ENCODE results near the gene WAC.
A peak's percentile ranks its signal among the peaks of the same experiment; 100 is the strongest.

WAC gene

GRCh38 chr10:28540145-28540544 is 7.2 kb downstream of the WAC start:
- H3K4me3 Mint-ChIP-seq = peak overlapping the region in 1 of 2 donors; percentile 12
- H3K27ac Mint-ChIP-seq = no peak overlapping the region
- no peaks in the 10 kb centered on the region for H3K27me3 Mint-ChIP-seq
- no peak for ATAC-seq (replicated peaks)
- peaks cover 42 to 68% of the 10 kb centered on the region in 2 donors for H3K4me1 Mint-ChIP-seq (ENCODE audit: low read depth in 2 of 2)
- no peak for DNase-seq
- no peaks in the 10 kb centered on the region for H3K9me3 Mint-ChIP-seq
- H3K36me3 Mint-ChIP-seq (ENCODE audit: insufficient read depth) = peaks cover 93% of the 10 kb centered on the region

GRCh38 chr10:28541717-28542365 is 8.9 kb downstream of the WAC start:
- Mint-ChIP-seq H3K9me3 (no peaks in the 10 kb centered on the region), H3K4me3 (peak overlapping the region in 1 of 2 donors; percentile 25), H3K27me3 (no peaks in the 10 kb centered on the region), H3K36me3 (ENCODE audit: insufficient read depth) (peaks cover 89% of the 10 kb centered on the region), H3K27ac (peak overlapping the region in 1 of 2 donors; percentile 4), H3K4me1 (ENCODE audit: low read depth in 2 of 2) (peaks cover 40 to 64% of the 10 kb centered on the region in 2 donors)
- ATAC-seq (replicated peaks) (no peak), DNase-seq (no peak)

DNA sequence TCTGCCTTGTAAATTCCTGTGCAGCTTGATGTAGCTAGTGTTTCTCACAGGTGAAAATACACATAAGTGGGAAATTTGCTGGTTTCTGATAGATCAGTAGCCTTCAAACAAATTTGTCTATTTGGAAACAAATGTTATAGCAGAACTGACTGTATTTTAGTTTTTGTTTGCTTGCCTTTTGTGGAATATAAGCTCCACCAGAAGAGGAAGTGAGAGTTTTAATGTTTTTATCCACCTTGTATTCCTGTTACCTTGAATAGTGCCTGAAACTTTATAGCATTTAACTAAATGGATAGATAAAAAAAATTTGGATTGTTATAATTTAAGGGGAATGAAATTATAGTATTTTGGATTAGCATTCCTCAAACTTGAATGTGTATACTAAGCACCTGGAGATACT is 9.8 kb downstream of the WAC start:
- no peak overlapping the region for H3K27ac Mint-ChIP-seq
- no peak for DNase-seq
- no peaks in the 10 kb centered on the region for H3K27me3 Mint-ChIP-seq
- peaks cover 89% of the 10 kb centered on the region for H3K36me3 Mint-ChIP-seq (ENCODE audit: insufficient read depth)
- H3K4me3 Mint-ChIP-seq = no peak overlapping the region
- peaks cover 32 to 55% of the 10 kb centered on the region in 2 donors for H3K4me1 Mint-ChIP-seq (ENCODE audit: low read depth in 2 of 2)
- no peak for ATAC-seq (replicated peaks)
- H3K9me3 Mint-ChIP-seq = no peaks in the 10 kb centered on the region

DNA sequence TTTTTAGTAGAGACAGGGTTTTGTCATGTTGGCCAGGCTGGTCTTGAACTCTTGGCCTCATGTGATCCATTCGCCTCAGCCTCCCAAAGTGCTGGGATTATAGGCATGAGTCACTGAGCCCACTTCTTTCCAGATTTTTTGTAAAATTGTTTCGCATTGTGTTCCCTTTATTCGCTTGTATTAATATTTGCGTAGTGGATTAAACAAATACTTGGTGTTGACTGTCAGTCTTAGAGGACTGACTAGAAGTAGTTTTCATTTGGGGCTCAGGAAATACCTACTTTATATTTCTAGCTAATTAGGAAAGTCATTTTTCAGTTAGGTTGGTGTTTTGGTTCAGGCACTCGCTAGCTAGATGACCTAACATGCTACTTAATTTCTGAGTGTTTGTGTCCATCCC is 11.1 kb downstream of the WAC start:
- H3K36me3 Mint-ChIP-seq (ENCODE audit: insufficient read depth) = peaks cover 89% of the 10 kb centered on the region
- H3K4me1 Mint-ChIP-seq (ENCODE audit: low read depth in 2 of 2) = peaks cover 38 to 57% of the 10 kb centered on the region in 2 donors
- peak overlapping the region; percentile 32 to 53 for H3K27ac Mint-ChIP-seq
- H3K4me3 Mint-ChIP-seq = no peak overlapping the region
- no peaks in the 10 kb centered on the region for H3K27me3 Mint-ChIP-seq
- H3K9me3 Mint-ChIP-seq = no peaks in the 10 kb centered on the region
- no peak for DNase-seq
- ATAC-seq (replicated peaks) = no peak

DNA sequence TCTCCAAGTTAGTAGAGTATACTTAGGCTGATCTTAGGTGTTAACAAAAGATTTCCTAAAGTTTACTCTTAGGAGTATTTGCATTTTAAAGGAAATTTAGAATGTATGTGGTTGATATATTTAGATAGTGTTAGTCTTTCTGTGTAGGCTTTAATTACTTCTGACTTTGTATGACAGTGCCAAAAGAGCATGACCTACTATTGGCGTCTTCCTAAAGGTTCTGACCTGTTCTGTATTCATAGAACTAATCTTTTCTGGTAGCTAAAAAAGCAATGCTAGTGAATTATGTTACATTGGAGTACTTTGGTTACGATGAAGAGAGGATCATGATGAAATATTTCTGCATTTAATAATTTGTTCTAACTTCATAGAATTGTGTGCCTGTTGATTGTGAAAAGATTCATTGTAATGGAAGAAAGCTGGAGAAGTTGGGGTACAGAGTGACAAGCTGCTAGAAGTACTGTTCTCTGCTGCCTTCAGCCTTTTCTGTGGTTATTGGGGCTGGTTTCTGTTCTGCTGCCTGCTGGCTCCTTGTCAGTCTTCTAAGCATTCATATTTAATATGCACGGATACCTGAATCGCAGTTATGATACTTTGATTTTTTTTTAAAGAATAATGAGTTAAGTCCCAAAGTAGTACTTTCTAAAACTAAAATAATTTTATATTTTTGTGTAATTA is 13.2 kb downstream of the WAC start:
- peaks cover 54 to 69% of the 10 kb centered on the region in 2 donors for H3K4me1 Mint-ChIP-seq (ENCODE audit: low read depth in 2 of 2)
- H3K36me3 Mint-ChIP-seq (ENCODE audit: insufficient read depth) = peaks cover 86% of the 10 kb centered on the region
- H3K27ac Mint-ChIP-seq = peak overlapping the region; percentile 36 to 56
- peak; percentile 59 for ATAC-seq (replicated peaks)
- no peaks in the 10 kb centered on the region for H3K27me3 Mint-ChIP-seq
- peak overlapping the region; percentile 33 to 49 for H3K4me3 Mint-ChIP-seq
- H3K9me3 Mint-ChIP-seq = no peaks in the 10 kb centered on the region
- DNase-seq = no peak

DNA sequence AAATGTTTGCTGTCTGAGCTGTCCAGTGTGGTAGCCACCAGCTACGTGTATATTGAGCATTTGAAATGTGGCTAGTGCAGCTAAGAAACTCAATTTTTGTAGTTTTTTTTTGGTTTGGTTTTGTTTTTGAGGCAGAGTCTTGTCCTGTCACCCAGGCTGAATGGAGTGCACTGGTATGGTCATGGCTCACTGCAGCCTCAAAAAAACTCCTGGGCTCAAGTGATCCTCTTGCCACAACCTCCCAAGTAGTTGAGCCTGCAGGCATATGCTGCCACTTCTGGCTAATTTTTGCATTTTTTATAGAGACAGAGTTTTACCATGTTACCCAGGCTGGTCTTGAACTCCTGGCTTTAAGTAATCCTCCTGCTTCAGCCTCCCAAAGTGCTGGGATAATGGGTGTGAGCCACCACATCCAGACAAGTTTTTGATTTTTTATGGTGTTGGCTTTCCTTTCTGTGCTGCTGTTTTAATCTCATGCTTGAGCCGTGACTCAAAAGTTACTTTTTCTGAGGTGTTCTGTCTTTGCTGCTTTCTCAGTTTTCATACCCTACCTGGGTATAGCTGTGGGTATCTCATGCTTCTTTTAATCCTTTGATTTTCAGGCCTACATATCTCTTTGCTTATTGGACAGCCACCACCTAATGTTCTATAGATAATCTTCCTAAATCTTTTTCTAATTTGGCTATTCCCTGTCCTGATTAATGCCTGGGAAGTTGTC is 16.0 kb downstream of the WAC start:
- H3K36me3 Mint-ChIP-seq (ENCODE audit: insufficient read depth) = peaks cover 92% of the 10 kb centered on the region
- H3K4me3 Mint-ChIP-seq = peak overlapping the region; percentile 50 to 56
- no peaks in the 10 kb centered on the region for H3K9me3 Mint-ChIP-seq
- H3K27ac Mint-ChIP-seq = peak overlapping the region; percentile 55 to 61
- DNase-seq = no peak
- H3K27me3 Mint-ChIP-seq = no peaks in the 10 kb centered on the region
- H3K4me1 Mint-ChIP-seq (ENCODE audit: low read depth in 2 of 2) = peaks cover 61 to 67% of the 10 kb centered on the region in 2 donors
- no peak for ATAC-seq (replicated peaks)

- no peaks in the 10 kb centered on the region for H3K27me3 Mint-ChIP-seq
- ATAC-seq (replicated peaks) (no peak), DNase-seq (no peak)
- H3K36me3 Mint-ChIP-seq (ENCODE audit: insufficient read depth) = peaks cover 91% of the 10 kb centered on the region
- H3K4me3 Mint-ChIP-seq = peak overlapping the region; percentile 19 to 56
- peak overlapping the region; percentile 42 to 61 for H3K27ac Mint-ChIP-seq
- H3K9me3 Mint-ChIP-seq = no peaks in the 10 kb centered on the region
- H3K4me1 Mint-ChIP-seq (ENCODE audit: low read depth in 2 of 2) = peaks cover 70 to 79% of the 10 kb centered on the region in 2 donors
Observed at GRCh38 chr10:28551086-28551485, 18.2 kb downstream of the WAC start.

- peaks cover 86% of the 10 kb centered on the region for H3K36me3 Mint-ChIP-seq (ENCODE audit: insufficient read depth)
- ATAC-seq (replicated peaks) (no peak), DNase-seq (no peak)
- H3K27ac Mint-ChIP-seq = peak overlapping the region in 1 of 2 donors; percentile 61
- no peaks in the 10 kb centered on the region for H3K27me3 Mint-ChIP-seq
- H3K4me1 Mint-ChIP-seq (ENCODE audit: low read depth in 2 of 2) = peaks cover 73 to 86% of the 10 kb centered on the region in 2 donors
- peak overlapping the region in 1 of 2 donors; percentile 56 for H3K4me3 Mint-ChIP-seq
- H3K9me3 Mint-ChIP-seq = no peaks in the 10 kb centered on the region
Observed at GRCh38 chr10:28552775-28553174, 19.9 kb downstream of the WAC start.

DNA sequence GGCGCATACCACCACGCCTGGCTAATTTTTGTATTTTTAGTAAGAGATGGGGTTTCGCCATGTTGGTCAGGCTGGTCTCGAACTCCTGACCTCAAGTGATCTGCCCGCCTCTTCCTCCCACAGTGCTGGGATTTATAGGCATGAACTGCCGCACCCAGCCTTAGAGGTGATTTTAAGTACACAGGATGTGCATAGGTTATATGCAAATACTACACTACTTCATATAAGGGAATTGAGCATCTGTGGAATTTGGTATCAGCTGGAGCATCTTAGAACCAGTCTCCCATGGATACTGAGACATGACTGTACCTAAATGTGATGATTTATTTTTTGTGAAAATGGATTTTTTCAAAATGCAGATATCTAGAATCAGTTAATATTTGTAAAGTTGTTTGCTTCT is 21.1 kb downstream of the WAC start:
- Mint-ChIP-seq H3K27ac (peak overlapping the region; percentile 3 to 52), H3K9me3 (no peaks in the 10 kb centered on the region), H3K27me3 (no peaks in the 10 kb centered on the region), H3K36me3 (ENCODE audit: insufficient read depth) (peaks cover 79% of the 10 kb centered on the region), H3K4me3 (peak overlapping the region in 1 of 2 donors; percentile 11), H3K4me1 (ENCODE audit: low read depth in 2 of 2) (peaks cover 74 to 87% of the 10 kb centered on the region in 2 donors)
- DNase-seq (no peak), ATAC-seq (replicated peaks) (peak; percentile 37)

GRCh38 chr10:28554952-28555351 is 22.0 kb downstream of the WAC start:
- ATAC-seq (replicated peaks) = no peak
- no peaks in the 10 kb centered on the region for H3K9me3 Mint-ChIP-seq

GRCh38 chr10:28555358-28555757 is 22.4 kb downstream of the WAC start:
- ATAC-seq (replicated peaks) = no peak

More at GRCh38 chr10:28554952-28555351, 22.0 kb downstream of the WAC start:
- Mint-ChIP-seq H3K27ac (peak overlapping the region; percentile 3 to 52), H3K27me3 (no peaks in the 10 kb centered on the region), H3K4me3 (peak overlapping the region in 1 of 2 donors; percentile 11), H3K36me3 (ENCODE audit: insufficient read depth) (peaks cover 77% of the 10 kb centered on the region), H3K4me1 (ENCODE audit: low read depth in 2 of 2) (peaks cover 73 to 86% of the 10 kb centered on the region in 2 donors)
- DNase-seq = no peak

GRCh38 chr10:28556142-28556541 is 23.2 kb downstream of the WAC start:
- Mint-ChIP-seq H3K4me1 (ENCODE audit: low read depth in 2 of 2) (peaks cover 69 to 86% of the 10 kb centered on the region in 2 donors), H3K27me3 (no peaks in the 10 kb centered on the region), H3K27ac (no peak overlapping the region), H3K4me3 (peak overlapping the region in 1 of 2 donors; percentile 11), H3K36me3 (ENCODE audit: insufficient read depth) (peaks cover 74% of the 10 kb centered on the region), H3K9me3 (no peaks in the 10 kb centered on the region)
- DNase-seq = no peak
- ATAC-seq (replicated peaks) = no peak

More at GRCh38 chr10:28555358-28555757, 22.4 kb downstream of the WAC start:
- no peak for DNase-seq
- Mint-ChIP-seq H3K9me3 (no peaks in the 10 kb centered on the region), H3K36me3 (ENCODE audit: insufficient read depth) (peaks cover 77% of the 10 kb centered on the region), H3K27ac (peak overlapping the region; percentile 3 to 52), H3K4me1 (ENCODE audit: low read depth in 2 of 2) (peaks cover 72 to 86% of the 10 kb centered on the region in 2 donors), H3K27me3 (no peaks in the 10 kb centered on the region), H3K4me3 (peak overlapping the region in 1 of 2 donors; percentile 11)

GRCh38 chr10:28558186-28558585 is 25.3 kb downstream of the WAC start:
- Mint-ChIP-seq H3K4me3 (peak overlapping the region in 1 of 2 donors; percentile 43), H3K27ac (peak overlapping the region in 1 of 2 donors; percentile 23), H3K36me3 (ENCODE audit: insufficient read depth) (peaks cover 63% of the 10 kb centered on the region), H3K27me3 (no peaks in the 10 kb centered on the region), H3K4me1 (ENCODE audit: low read depth in 2 of 2) (peaks cover 52 to 83% of the 10 kb centered on the region in 2 donors), H3K9me3 (no peaks in the 10 kb centered on the region)
- ATAC-seq (replicated peaks) (no peak), DNase-seq (no peak)
